Activated CD4-positive, alpha-beta T cell treated with anti-CD3 and anti-CD28 coated beads for 24 hours (primary cell): Measurements from ENCODE around the gene PHLDA3.
"Not testable (repeated sequence)": the region's sequence is repeated elsewhere in the genome, so short reads cannot be mapped to it uniquely, and the experiment has no call there.

Experiments used
- DNase-seq, 2 donors: peaks; one replicate each; pipeline ENCODE4 v3.0.0-alpha.2; 2020; ENCODE audit warnings: low read depth in 2 of 2

The PHLDA3 gene

GRCh38 chr1:201486187-201486586 lies 17.2 kb upstream of the PHLDA3 start:
- DNase-seq: no peak

DNA sequence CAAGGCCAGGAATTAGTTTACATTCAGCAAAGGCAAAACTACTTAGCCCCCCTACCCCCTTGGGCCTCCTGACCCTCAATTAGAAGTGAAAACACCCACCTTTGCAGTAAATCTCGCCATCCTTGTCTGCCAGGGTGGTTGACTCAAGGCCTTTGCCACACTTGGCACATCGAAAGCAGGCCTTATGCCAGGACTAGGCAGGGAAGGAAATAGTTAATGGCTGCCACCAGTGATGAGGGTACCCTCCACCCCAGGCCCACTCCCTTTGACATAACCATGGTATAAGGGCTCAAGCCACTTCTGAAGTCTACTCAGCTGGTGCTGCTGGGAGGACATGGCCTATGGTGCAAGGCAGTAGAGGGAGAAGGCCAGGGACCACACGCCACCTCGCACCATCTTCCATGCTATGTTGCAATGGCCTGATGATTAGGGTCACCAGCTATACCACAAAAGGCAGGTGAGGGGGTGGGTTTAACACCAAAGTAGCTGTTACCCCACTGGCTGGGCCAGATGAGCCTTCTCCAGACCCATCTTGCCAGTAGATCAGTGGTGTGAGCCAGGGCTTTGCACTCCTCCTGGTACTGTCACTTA lies 16.3 kb upstream of the PHLDA3 start:
- DNase-seq: no peak

GRCh38 chr1:201483373-201483949 lies 14.5 kb upstream of the PHLDA3 start:
- DNase-seq: no peak

DNA sequence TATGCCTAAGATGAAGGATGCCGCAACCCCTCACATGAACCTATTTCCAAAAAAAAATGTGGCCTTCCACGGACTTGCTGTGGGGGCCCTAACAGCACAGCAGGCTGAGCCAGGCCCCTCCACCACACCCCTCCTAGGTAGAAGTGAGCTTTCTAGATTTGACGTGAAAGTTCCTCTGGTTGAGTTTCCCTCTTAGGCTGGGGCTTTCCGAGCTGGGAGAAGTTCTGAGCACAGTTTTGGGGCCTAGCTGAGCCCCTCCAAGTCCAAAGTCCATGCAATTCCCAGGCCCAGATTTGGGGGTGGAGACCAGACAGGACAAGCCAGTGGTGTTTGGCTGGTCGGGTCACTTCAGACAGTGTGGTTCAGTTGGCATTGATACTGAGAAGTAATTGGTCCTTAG lies 13.8 kb upstream of the PHLDA3 start:
- DNase-seq: no peak

- peak; percentile 71 to 73 for DNase-seq
Observed at GRCh38 chr1:201481761-201482493, 12.9 kb upstream of the PHLDA3 start.

GRCh38 chr1:201481004-201481380 lies 12.0 kb upstream of the PHLDA3 start:
- DNase-seq: no peak

DNA sequence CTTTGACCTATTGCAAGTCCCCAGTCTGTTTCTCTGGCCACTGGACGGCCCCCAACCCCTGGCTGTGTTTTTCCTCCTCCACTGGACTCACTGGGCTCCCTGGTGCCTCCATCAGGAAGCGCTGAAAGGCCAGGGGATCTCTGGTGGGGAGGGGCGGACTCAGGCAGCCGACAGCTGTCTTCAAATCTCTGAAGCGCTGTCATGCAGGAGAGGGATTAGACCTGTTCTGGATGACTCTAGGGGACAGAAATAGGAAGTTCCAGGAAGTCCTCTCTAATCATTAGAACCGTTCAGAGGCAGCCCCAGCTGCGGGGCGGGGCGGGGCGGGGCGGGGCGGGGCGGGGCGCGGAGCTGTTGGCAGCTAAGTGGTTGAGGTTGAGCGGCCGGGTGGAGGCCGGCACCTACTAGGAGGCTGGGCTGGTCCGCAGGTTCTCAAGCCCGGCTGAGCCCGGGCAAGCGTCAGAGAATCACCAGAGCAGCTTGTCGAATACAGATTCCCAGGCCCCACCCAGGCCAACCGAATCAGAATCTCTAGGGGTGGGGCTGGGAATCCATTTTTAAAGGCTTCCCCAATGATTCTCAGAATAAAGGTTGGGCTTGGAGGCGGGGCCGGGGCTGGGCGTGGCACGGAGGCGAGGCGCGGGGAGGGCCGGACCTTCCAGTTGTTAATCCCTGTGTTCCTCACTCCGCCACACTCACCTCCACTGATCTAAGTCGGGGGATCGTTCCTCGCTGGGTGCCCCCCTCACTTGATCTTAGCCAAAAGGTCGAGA lies 11.4 kb upstream of the PHLDA3 start:
- peak; percentile 35 to 61 for DNase-seq

DNA sequence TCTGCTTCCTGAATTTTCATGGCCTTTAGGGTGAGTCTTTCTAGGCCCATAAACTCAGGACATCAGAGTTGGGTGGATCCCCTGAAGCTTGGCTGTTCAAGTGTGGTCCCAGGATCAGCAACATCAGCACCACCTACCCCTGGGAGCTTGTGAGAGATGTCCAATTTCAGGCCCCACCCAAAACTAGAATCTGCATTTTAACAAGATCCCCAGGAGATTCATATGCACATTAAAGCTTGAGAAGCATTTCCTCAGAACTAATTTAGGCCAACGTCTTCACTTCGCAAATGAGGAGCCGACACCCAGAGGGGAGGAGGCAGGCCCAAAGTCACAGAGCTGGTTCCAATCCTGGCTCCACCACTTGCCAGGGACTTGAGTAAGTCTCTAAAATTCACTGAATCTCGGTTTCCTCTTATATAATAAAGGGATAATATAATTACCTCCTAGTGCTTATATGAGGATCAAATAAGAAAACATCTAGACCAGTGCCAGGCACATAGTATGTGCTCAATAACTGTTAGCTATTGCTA lies 10.3 kb upstream of the PHLDA3 start:
- no peak for DNase-seq

- DNase-seq: not testable (repeated sequence)
Observed at GRCh38 chr1:201478666-201479065, 9.7 kb upstream of the PHLDA3 start.

- DNase-seq: no peak
Observed at GRCh38 chr1:201476670-201477344, 7.8 kb upstream of the PHLDA3 start.

DNA sequence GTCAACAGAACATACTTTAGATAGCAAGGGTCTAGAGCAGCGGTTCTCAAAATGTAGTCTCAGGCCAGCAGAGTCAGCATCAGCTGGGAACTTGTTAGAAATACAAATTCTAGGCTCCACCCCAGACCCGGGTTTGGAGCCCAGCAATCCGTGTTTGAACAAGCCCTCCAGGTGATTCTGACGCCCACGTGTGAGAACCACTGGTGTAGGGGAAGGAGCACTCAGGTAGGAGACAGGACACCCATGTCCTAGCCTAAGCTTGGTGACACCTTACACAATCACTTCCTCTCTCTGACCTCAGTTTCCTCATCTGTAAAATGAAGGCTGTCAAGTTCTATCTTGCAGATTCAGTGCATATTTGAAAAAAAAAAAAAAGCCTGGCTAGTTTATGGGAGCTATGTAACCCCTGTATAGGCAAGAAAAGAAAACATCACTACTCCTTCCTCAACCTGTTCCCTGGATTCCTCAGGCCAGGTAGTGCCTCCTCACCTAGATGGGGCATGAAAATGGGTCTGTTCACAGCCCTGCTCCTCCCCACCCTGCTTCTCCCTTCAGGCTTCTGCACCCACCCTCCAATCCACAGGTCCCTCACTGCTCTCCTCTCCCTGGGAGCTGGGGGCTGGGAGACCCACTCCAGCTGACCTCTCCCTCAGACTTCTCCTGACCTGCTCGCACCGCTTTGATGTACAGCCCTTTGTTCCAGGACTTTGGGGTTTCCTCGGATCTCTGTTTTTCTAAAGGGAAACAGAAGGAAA lies 7.1 kb upstream of the PHLDA3 start:
- no peak for DNase-seq

DNA sequence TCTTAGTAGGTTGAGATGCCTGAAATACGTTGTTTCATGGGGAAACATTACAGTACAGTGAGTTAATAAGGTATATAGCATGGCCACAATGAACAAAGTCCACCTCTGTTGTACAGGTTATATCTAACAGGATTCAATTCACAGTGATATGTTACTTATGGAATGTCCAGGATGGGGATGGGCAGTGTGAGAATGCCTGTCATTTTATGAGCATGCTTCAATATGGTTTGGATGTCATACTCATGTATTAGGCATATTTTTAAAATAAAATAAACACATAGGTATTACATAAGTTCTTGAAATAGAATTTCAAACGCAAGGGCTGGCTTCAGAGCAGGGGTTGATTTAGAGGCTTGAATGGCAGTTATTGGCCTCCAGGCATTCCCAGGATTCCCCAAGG lies 6.1 kb upstream of the PHLDA3 start:
- no peak for DNase-seq

DNA sequence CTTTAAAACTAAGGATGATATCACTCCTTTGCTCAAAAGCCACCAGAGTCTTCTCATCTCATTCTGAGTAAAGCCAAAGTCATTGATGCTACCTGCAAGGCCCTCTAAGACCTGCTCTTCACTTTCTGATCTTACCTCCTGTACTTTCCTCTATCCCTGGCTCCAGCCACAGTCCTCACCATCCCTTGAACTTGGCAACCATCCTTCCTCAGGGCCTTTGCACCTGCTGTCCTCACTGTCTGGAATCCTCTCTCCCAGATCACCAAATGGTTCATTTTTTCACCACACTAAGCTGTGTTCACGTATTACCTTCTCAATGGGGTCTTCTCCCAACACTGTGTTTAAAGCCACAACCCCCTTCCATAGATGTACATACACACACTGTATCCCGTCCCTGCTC lies 4.3 kb upstream of the PHLDA3 start:
- no peak for DNase-seq

DNA sequence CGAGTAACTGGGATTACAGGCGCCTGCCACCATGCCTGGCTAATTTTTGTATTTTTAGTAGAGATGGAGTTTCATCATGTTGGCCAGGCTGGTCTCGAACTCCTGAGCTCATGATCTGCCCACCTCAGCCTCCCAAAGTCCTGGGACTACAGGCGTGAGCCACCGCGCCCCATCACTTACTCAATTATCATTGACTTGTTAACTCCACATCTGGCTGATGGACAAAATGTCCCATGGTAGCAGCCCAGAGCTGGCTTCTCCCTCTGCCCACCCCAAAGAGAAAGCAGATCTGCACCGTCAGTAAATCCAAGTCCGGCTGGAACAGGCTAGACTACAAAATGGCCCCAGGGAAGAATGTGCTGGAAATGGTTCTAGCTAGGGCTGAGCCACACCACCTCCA lies 3.3 kb upstream of the PHLDA3 start:
- DNase-seq: not testable (repeated sequence)

DNA sequence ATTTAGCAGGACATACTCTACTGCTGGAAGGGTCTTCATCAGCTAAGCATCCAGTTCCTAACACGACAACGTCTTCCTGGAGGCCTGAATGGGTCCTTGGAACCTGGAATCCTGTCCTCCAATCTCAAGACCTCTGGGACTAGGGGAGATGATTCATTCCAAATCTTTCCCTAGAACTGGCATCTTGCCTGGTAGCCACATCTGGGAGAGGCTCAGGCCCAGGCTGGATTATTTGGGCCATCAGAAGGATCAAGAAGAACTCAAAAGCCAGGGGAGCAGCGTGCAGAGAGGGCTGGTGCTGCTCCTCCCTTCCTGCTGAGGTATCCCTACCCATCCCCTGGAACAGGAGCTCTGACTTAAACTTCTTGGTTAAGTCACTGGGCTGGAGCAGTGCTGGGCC lies 2.8 kb upstream of the PHLDA3 start:
- DNase-seq: no peak

DNA sequence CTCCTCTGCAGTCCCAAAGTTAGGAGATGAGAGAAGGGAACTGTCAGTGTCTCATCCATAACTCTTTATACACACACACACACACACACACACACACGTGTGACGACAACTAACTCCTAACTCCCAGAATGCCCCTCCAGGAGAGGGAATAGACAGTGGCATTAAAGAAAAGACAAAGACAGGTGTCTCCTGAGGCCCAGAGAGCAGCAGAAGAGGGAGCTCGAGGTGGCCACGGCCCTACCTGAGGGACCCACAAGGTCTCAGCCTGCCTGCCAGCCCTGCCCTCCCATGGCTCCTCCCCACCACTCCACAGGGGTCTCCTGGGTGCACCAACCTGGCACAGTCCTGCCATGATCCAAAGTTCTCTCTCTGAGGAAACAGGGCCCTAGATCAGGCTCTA lies 1.6 kb upstream of the PHLDA3 start:
- no peak for DNase-seq

DNA sequence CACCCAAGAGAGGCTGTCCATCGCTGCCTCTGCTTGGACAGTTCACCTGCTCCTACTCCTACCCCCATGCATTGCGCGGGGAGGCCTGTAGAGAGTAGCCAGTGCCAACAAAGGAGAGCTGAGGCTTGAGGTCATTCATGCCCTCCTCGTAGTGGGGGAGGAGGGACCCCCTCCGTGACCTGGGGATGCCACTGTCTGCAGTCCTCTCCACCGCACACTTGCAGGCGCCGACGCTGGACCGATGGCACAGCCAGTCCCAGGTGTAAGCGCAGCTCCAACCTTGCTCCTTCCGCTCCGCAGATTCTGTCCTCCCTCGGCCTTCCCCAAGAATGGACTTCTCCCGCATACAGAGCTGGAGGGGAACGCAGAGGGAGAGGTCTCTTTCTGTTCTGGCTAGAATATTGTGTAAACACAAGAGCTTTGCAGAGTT lies 672 bp upstream of the PHLDA3 start:
- no peak for DNase-seq

- no peak for DNase-seq
Observed at GRCh38 chr1:201468501-201468843, 516 bp downstream of the PHLDA3 start.

- no peak for DNase-seq
Observed at GRCh38 chr1:201466492-201466891, 2.5 kb downstream of the PHLDA3 start.

DNA sequence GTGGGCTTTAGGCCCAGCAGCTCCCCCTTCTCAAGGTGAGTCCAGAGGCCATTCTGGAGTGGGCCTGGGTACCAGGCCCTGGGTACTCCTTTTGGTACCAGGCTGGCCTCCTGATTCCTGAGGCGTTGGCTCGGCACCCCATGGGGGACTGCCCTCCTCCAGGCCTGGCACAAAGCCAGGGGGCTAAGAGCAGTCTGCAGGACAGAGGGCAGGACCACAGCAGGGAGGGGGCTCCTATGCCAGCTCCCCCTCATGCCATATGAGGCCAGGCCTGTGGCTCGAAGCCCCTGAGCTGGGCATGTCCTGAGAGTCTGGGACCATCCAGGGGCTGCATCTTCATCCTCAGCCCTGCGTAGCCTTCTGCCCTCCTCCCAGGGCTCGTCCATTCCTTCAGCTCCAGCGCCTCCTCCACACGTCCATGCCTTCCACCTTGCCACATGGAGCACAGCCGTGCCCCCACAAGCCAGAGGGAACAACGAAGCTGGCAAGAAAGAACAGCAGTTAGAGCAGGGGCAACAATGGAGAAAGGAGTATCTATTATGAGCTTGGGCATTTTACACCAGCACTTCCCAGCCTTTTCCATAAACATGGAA lies 3.2 kb downstream of the PHLDA3 start:
- no peak for DNase-seq

GRCh38 chr1:201463071-201463552 lies 5.9 kb downstream of the PHLDA3 start:
- DNase-seq: no peak
